ENCODE data around the gene AHRR.

GRCh38 chr5:422323-423232 lies 101.1 kb downstream of the AHRR start:
- TF ChIP-seq POLR2A (IDR thresholded peaks at IDR 0.05) (no peak), CTCF (IDR thresholded peaks at IDR 0.05) (no peak)
